ENCODE data around the gene KRTAP10-5. TPM values are rescaled to one million over a fixed set of nuclear protein-coding genes. Genes with fewer than 3 reads are reported as not detected.

Gene KRTAP10-5
- total RNA-seq, 1 experiment from 2014 or later: not detected

DNA sequence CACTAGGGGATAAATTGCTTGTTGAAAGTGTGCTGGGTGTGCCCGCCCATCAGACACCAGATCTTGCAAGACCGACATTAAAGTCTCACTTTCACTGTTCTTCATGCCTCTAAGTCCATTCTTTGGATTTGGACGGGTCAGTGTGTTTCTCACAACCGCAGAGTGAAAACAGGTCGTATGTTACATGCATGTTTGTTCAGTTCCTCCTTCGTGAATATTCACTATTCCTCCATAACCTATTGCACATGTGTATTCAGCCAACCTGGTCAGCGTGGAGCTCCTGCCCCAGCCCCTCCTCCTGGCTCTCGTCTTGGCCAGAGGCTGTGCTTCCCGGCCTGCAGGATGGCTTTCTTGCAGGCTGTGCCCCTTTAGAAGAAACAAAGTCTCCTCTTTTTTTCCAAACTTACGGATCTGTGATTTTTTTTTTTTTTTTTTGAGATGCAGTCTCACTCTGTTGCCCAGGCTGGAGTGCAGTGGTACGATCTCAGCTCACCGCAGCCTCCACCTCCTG, 14.1 kb upstream of the KRTAP10-5 start:
- H3K4me1 ChIP-seq (ENCODE audit: control insufficient read depth in 1 of 2, insufficient read depth in 2 of 2, low read length in 2 of 2): peaks cover 0 to 3% of the 10 kb centered on the region in 2 experiments; a peak in 1 of 4 replicates
- no peaks in the 10 kb centered on the region for H4K20me1 ChIP-seq (ENCODE audit: insufficient read depth)
- no peak overlapping the region for H3K27ac ChIP-seq (ENCODE audit: low read depth, low read length)
- TF ChIP-seq POLR2AphosphoS5 (IDR thresholded peaks at IDR 0.05; ENCODE audit: low read depth, low read length) (no peak), CEBPB (IDR thresholded peaks at IDR 0.05; ENCODE audit: low read depth) (no peak), EZH2phosphoT487 (IDR thresholded peaks at IDR 0.05; ENCODE audit: borderline replicate concordance) (no peak), JUND (IDR thresholded peaks at IDR 0.05) (no peak), CTCF (IDR thresholded peaks at IDR 0.05 in 2 of 3, conservative IDR thresholded peaks at IDR 0.05 in 1 of 3; ENCODE audit: borderline replicate concordance in 1 of 3, insufficient read depth in 1 of 3, low read depth in 2 of 3, low read length in 2 of 3) (no peak), EZH2 (IDR thresholded peaks at IDR 0.05) (no peak), SP1 (IDR thresholded peaks at IDR 0.05; ENCODE audit: low read depth) (no peak)
- TF ChIP-seq, protein P1, sequence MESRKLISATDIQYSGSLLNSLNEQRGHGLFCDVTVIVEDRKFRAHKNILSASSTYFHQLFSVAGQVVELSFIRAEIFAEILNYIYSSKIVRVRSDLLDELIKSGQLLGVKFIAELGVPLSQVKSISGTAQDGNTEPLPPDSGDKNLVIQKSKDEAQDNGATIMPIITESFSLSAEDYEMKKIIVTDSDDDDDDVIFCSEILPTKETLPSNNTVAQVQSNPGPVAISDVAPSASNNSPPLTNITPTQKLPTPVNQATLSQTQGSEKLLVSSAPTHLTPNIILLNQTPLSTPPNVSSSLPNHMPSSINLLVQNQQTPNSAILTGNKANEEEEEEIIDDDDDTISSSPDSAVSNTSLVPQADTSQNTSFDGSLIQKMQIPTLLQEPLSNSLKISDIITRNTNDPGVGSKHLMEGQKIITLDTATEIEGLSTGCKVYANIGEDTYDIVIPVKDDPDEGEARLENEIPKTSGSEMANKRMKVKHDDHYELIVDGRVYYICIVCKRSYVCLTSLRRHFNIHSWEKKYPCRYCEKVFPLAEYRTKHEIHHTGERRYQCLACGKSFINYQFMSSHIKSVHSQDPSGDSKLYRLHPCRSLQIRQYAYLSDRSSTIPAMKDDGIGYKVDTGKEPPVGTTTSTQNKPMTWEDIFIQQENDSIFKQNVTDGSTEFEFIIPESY (IDR thresholded peaks at IDR 0.05; ENCODE audit: extremely low read depth, insufficient replicate concordance, low read length): no peak
- TF ChIP-seq, protein P2, sequence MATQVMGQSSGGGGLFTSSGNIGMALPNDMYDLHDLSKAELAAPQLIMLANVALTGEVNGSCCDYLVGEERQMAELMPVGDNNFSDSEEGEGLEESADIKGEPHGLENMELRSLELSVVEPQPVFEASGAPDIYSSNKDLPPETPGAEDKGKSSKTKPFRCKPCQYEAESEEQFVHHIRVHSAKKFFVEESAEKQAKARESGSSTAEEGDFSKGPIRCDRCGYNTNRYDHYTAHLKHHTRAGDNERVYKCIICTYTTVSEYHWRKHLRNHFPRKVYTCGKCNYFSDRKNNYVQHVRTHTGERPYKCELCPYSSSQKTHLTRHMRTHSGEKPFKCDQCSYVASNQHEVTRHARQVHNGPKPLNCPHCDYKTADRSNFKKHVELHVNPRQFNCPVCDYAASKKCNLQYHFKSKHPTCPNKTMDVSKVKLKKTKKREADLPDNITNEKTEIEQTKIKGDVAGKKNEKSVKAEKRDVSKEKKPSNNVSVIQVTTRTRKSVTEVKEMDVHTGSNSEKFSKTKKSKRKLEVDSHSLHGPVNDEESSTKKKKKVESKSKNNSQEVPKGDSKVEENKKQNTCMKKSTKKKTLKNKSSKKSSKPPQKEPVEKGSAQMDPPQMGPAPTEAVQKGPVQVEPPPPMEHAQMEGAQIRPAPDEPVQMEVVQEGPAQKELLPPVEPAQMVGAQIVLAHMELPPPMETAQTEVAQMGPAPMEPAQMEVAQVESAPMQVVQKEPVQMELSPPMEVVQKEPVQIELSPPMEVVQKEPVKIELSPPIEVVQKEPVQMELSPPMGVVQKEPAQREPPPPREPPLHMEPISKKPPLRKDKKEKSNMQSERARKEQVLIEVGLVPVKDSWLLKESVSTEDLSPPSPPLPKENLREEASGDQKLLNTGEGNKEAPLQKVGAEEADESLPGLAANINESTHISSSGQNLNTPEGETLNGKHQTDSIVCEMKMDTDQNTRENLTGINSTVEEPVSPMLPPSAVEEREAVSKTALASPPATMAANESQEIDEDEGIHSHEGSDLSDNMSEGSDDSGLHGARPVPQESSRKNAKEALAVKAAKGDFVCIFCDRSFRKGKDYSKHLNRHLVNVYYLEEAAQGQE (IDR thresholded peaks at IDR 0.05; ENCODE audit: low read depth): no peak
- RAD21 ChIA-PET (ENCODE audit: low non-redundant PET in 1 of 2, low total read pairs in 2 of 2, uncharacterized antibody in 2 of 2, unreplicated experiment in 2 of 2): no interaction called here
- ATAC-seq (no peak), DNase-seq (ENCODE audit: low read depth, low spot score) (no peak)
- CTCF ChIA-PET: no interaction called here
- no peak overlapping the region for H3K4me2 ChIP-seq (ENCODE audit: low read length)
- no peaks in the 10 kb centered on the region for H3K27me3 ChIP-seq (ENCODE audit: insufficient read depth, low read length)
- no peaks in the 10 kb centered on the region for H3K79me2 ChIP-seq (ENCODE audit: insufficient read depth, low read length)
- H3K36me3 ChIP-seq (ENCODE audit: control insufficient read depth in 1 of 2, insufficient read depth in 2 of 2, low read length in 2 of 2): no peaks in the 10 kb centered on the region
- POLR2A ChIA-PET: no interaction called here
- intact Hi-C loops (cut with micrococcal nuclease): no loop called here
- H3K9me2 ChIP-seq (ENCODE audit: insufficient read depth): no peaks in the 10 kb centered on the region
- no peak overlapping the region for H3K9ac ChIP-seq (ENCODE audit: low read length)
- no peak overlapping the region for H3K4me3 ChIP-seq (replicated peaks in 1 of 2; ENCODE audit: low read depth in 1 of 2, low read length in 2 of 2)
- no TSS peak for BruUV-seq (replicated peaks)
- no peaks in the 10 kb centered on the region for H3K9me3 ChIP-seq (ENCODE audit: control insufficient read depth in 1 of 2, insufficient read depth in 1 of 2, low read depth in 1 of 2, low read length in 2 of 2)
- no peak overlapping the region for H2AFZ ChIP-seq (ENCODE audit: low read depth, low read length, poor library complexity, severe bottlenecking)
